HL-60 (cell line): ENCODE measurements around the gene ACE.

Experiments used
- CTCF ChIP-seq: IDR thresholded peaks from one replicate; pipeline ENCODE4 v1.5.1; 2011; ENCODE audit warnings: low read length, control low read depth, inconsistent platforms; ENCODE audit not compliant: insufficient read depth
- POLR2AphosphoS5 ChIP-seq: IDR thresholded peaks from 2 replicates; pipeline ENCODE4 v1.6.1; 2012; ENCODE audit warnings: low read depth
- REST ChIP-seq: IDR thresholded peaks from 2 replicates; pipeline ENCODE4 v1.6.1; 2012; ENCODE audit warnings: low read depth; ENCODE audit not compliant: insufficient replicate concordance

DNA sequence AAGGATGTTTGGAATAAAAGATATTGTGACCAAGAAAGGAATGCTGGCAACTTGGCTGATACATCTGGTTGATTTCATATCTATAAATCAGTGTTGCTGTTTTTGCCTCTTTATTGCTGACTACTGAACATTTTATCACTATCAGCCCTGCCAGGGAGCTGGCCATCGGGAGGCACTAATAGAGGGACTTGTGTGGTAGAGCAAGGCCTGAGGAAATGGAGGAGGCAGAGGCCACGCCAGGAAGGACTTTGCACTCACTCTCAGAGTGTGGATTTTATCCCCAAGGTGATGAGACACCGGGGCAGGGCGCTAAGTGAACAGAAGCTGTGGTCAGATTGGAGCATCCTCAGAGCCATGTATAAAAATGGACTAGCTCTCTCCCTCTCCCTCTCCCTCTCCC, 21.4 kb upstream of the ACE start:
- no peak for TF ChIP-seq CTCF
- TF ChIP-seq POLR2AphosphoS5: no peak
- no peak for TF ChIP-seq REST
